ENCODE data around the gene RAB31. TPM values are rescaled to one million over a fixed set of nuclear protein-coding genes. Genes with fewer than 3 reads are reported as not detected.

The RAB31 gene
- total and polyA plus RNA-seq, 8 donors, result 1.4 to 28.2 (median 4.5) TPM

- WGBS, 2 donors, result 82 to 85% methylated on average over 20 of the region's 20 CpGs
- Histone ChIP-seq H3K4me1 (peaks cover 0 to 7% (median 0%) of the 10 kb centered on the region in 3 donors), H3K27me3 (no peaks in the 10 kb centered on the region), H3K36me3 (no peaks in the 10 kb centered on the region), H3K4me3 (peak overlapping the region in 1 of 4 donors; percentile 2), H3K9me3 (no peaks in the 10 kb centered on the region), H3K27ac (no peak overlapping the region)
- no peak for FAIRE-seq
- TF ChIP-seq, protein P1, sequence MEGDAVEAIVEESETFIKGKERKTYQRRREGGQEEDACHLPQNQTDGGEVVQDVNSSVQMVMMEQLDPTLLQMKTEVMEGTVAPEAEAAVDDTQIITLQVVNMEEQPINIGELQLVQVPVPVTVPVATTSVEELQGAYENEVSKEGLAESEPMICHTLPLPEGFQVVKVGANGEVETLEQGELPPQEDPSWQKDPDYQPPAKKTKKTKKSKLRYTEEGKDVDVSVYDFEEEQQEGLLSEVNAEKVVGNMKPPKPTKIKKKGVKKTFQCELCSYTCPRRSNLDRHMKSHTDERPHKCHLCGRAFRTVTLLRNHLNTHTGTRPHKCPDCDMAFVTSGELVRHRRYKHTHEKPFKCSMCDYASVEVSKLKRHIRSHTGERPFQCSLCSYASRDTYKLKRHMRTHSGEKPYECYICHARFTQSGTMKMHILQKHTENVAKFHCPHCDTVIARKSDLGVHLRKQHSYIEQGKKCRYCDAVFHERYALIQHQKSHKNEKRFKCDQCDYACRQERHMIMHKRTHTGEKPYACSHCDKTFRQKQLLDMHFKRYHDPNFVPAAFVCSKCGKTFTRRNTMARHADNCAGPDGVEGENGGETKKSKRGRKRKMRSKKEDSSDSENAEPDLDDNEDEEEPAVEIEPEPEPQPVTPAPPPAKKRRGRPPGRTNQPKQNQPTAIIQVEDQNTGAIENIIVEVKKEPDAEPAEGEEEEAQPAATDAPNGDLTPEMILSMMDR (IDR thresholded peaks at IDR 0.05), result no peak
- intact Hi-C loops (cut with DNase I), result no loop called here
- ATAC-seq, result peak in 2 of 4 donors; percentile 8 to 21
- no peak for DNase-seq
These were observed 33.9 kb downstream of the RAB31 start for GRCh38 chr18:9741793-9742523.

DNA sequence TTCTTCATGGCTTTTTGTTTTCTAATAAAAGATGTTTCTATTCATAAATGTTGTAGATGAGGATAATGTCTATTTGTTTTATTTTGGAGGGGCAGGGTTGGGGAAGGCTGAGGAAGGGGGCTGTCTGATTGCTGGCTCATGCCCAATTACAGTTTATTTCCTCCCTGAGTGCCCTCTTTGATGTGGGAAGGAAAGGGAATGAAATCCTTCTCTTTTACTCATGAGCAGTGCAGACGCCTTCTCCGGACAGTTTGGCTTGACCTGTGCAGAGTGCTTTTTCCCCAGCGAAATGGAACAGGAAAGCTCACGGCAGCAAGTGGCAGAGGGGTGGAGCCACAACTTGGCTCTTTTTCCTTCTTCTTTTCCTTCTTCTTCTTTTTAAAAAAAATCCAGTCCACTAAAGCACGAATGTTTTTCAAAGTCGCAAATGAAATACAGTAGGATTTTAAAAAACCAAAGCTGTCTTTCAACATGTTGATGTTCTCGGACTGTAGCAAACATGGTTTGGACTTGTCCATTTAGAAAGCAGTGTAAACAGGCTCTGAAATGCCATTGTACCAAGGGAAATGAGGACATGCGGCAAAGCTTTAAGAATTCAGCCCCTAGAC is 34.5 kb downstream of the RAB31 start:
- intact Hi-C loops (cut with DNase I), result no loop called here
- H3K4me1 ChIP-seq, result peaks cover 0 to 3% (median 0%) of the 10 kb centered on the region in 3 donors
- H3K9me3 ChIP-seq, result no peaks in the 10 kb centered on the region
- 44 to 46% methylated on average over 8 of the region's 8 CpGs for WGBS, 2 donors
- no peak for FAIRE-seq
- peak overlapping the region in 1 of 4 donors; percentile 2 for H3K4me3 ChIP-seq
- TF ChIP-seq, protein P1 (IDR thresholded peaks at IDR 0.05), result no peak
- no peak overlapping the region for H3K27ac ChIP-seq
- no peaks in the 10 kb centered on the region for H3K27me3 ChIP-seq
- no peak for DNase-seq
- no peaks in the 10 kb centered on the region for H3K36me3 ChIP-seq
- peak in 3 of 4 donors; percentile 67 to 82 (median 70) for ATAC-seq

DNA sequence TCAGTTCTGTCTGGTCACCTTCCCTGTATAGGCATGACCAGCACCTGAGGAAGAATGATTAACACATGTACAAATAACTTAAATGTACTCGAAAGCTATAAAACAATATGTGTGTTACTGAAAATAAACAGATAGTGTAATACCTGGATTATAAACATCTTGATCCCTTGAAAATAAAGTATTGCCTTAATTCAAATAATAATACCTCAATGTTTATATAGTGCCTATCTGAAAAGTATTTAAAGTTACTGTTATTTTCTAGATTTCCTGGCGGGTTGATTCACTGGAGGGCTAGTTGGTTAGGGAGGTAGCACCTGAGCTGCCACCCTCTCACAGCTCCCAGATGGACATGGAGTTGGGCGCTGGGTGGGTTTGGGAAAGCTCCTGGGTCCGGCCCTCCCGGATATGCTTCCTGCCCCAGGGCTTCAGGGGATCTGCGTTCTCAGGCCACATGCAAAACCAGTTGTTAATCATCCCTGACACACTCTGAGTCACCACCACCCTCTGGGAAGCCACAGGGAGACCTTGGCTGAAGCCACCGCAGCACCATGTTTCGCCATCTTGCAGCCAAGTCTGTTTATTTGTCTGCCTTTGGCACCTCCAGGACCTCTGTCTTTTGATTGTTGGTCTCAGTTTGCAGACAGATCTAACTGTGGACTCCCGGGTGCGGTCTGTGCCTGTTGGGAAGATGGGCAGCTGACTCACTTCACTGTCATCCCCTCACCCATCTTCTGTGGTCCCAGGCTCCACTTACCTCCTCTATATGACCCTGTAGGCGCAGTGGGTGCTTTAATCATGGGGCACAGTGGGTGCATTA is 35.3 kb downstream of the RAB31 start:
- DNase-seq (no peak), ATAC-seq (peak in 3 of 4 donors; percentile 60 to 76 (median 67)), FAIRE-seq (no peak)
- intact Hi-C loops (cut with DNase I), result no loop called here
- H3K27ac ChIP-seq, result no peak overlapping the region
- H3K36me3 ChIP-seq, result no peaks in the 10 kb centered on the region
- 73 to 76% methylated on average over 11 of the region's 11 CpGs for WGBS, 2 donors
- H3K9me3 ChIP-seq, result no peaks in the 10 kb centered on the region
- TF ChIP-seq, protein P1 (IDR thresholded peaks at IDR 0.05), result no peak
- H3K4me3 ChIP-seq, result no peak overlapping the region
- H3K4me1 ChIP-seq, result peaks cover 0 to 3% (median 0%) of the 10 kb centered on the region in 3 donors
- H3K27me3 ChIP-seq, result no peaks in the 10 kb centered on the region

DNA sequence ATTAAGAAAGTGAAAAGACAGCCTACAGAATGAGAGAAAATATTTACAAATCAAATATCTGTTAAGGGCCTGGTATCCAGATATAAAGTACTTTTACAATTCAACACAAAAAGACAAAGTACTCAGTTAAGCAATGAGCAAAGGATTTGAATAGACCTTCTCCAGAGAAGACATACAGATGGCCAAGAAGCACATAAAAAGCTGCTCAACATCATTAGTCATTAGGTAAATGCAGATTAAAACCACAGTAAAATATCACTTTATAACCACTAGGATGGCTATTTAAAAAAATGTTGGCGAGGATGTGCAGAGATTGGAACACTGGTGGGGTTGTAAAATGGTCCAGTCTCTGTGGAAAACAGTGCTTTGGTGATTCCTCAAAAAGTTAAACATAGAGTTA is 38.9 kb downstream of the RAB31 start:
- intact Hi-C loops (cut with DNase I), result no loop called here
- Histone ChIP-seq H3K27me3 (no peaks in the 10 kb centered on the region), H3K4me3 (no peak overlapping the region), H3K4me1 (peaks cover 0 to 3% (median 0%) of the 10 kb centered on the region in 3 donors), H3K27ac (no peak overlapping the region), H3K36me3 (no peaks in the 10 kb centered on the region), H3K9me3 (no peaks in the 10 kb centered on the region)
- TF ChIP-seq, protein P1 (IDR thresholded peaks at IDR 0.05), result no peak
- no peak for FAIRE-seq
- 93 to 95% methylated on average over 1 of the region's 1 CpG for WGBS, 2 donors
- no peak for DNase-seq
- ATAC-seq, result no peak

Measured in pancreas (tissue), 10 donors.